Calu3 (cell line): ENCODE data around the gene SLC8A1. TPM values are rescaled to one million over a fixed set of nuclear protein-coding genes. Genes with fewer than 3 reads are reported as not detected.

ENCODE experiments used
- BruUV-seq: library from RNA; stranded (reverse); fragments of 400-500 nt; replicated peaks from 2 replicates; lab custom pipeline; 2021; lab: Mats Ljungman, UMichigan
- CTCF ChIA-PET: fragments of 300-600 bp; sonication (Branson Sonifier 250); formaldehyde crosslinking; loops from one replicate; lab custom pipeline; 2022; ENCODE audit warnings: antibody characterized with exemption; lab: Charles Lee
- DNase-seq: peaks from one replicate; pipeline ENCODE4 v3.0.0; 2022
- H3K27ac Mint-ChIP-seq: one replicate; pipeline ENCODE4 v1.8.0; 2022; ENCODE audit warnings: mixed read lengths; ENCODE audit not compliant: unreplicated experiment
- H3K27me3 Mint-ChIP-seq: one replicate; pipeline ENCODE4 v1.8.0; 2022; ENCODE audit warnings: mixed read lengths; ENCODE audit not compliant: unreplicated experiment
- H3K36me3 Mint-ChIP-seq: one replicate; pipeline ENCODE4 v1.8.0; 2022; ENCODE audit warnings: mild to moderate bottlenecking, moderate library complexity, mixed read lengths; ENCODE audit not compliant: insufficient read depth, unreplicated experiment
- H3K4me1 Mint-ChIP-seq: one replicate; pipeline ENCODE4 v1.8.0; 2022; ENCODE audit warnings: mild to moderate bottlenecking, low read depth, mixed read lengths; ENCODE audit not compliant: unreplicated experiment
- H3K4me3 Mint-ChIP-seq: one replicate; pipeline ENCODE4 v1.8.0; 2022; ENCODE audit warnings: mild to moderate bottlenecking, low read depth, moderate library complexity, mixed read lengths; ENCODE audit not compliant: unreplicated experiment
- H3K9me3 Mint-ChIP-seq: one replicate; pipeline ENCODE4 v1.8.0; 2022; ENCODE audit warnings: low read depth, mixed read lengths; ENCODE audit not compliant: unreplicated experiment
- CTCF ChIP-seq: fragments of 200-600 bp; IDR thresholded peaks from one replicate; pipeline ENCODE4 v1.8.0; 2022; ENCODE audit warnings: antibody characterized with exemption; ENCODE audit not compliant: unreplicated experiment
- intact Hi-C: fragments of 100-400 bp; cut with micrococcal nuclease; formaldehyde crosslinking; loops from one replicate; pipeline ENCODE4 v1.10.0; 2022; ENCODE audit not compliant: unreplicated experiment
- total RNA-seq: library from RNA; stranded (reverse); gene quantifications from 2 replicates; pipeline ENCODE4 v1.2.3, GENCODE V29; 2022

SLC8A1 gene
- total RNA-seq, 1 experiment from 2014 or later: 0.05 TPM

DNA sequence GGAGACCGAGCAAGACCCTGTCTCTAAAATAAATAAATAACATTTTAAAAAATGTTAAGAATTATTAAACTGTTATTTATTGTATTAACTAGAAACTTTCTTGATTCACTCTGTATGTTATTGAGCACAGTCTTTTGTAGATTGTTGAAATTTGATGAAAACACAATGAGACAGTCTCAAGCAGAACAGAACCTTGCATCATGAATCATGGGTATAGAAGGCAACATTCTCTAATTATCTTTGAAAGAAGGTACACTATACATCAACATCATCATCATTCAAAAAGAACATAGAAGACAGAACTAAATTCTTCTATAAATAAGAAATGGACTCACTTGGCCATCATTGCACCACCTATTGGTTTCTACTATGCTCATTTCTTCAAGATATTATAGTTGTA is 67.7 kb downstream of the SLC8A1 start:
- CTCF ChIA-PET: no interaction called here
- Mint-ChIP-seq H3K9me3 (peaks cover 10% of the 10 kb centered on the region), H3K27ac (no peak overlapping the region), H3K4me3 (no peak overlapping the region), H3K36me3 (no peaks in the 10 kb centered on the region), H3K27me3 (no peaks in the 10 kb centered on the region), H3K4me1 (no peaks in the 10 kb centered on the region)
- BruUV-seq: no TSS peak
- DNase-seq: no peak
- intact Hi-C loops: no loop called here
- TF ChIP-seq CTCF: no peak

- DNase-seq: no peak
- Mint-ChIP-seq H3K27me3 (no peaks in the 10 kb centered on the region), H3K4me1 (no peaks in the 10 kb centered on the region), H3K9me3 (peaks cover 14% of the 10 kb centered on the region), H3K27ac (no peak overlapping the region), H3K4me3 (no peak overlapping the region), H3K36me3 (no peaks in the 10 kb centered on the region)
- intact Hi-C loops: no loop called here
- TF ChIP-seq CTCF: no peak
- no TSS peak for BruUV-seq
- CTCF ChIA-PET: no interaction called here
Measured at GRCh38 chr2:40380721-40381120, 71.2 kb downstream of the SLC8A1 start.

DNA sequence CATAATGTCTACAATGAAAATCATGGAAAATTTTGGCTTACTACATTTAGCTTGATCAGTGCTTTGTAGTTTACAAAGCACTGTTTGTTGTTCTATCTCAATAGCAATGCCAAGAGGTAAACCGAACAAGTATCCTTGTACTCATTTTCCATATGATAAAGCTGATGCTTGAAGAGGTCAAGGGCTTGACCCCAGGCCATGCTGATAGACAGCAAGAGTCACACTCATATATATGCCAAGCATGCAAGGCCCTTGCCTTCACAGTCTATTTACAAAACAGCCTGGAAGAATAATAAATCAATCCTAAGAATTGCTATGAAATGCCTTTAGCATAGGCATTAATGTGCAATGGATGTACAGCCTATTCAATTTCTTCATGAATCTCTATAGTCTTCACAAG is 71.8 kb downstream of the SLC8A1 start:
- no peaks in the 10 kb centered on the region for H3K27me3 Mint-ChIP-seq
- DNase-seq: no peak
- H3K9me3 Mint-ChIP-seq: peaks cover 14% of the 10 kb centered on the region
- no peak overlapping the region for H3K4me3 Mint-ChIP-seq
- BruUV-seq: no TSS peak
- CTCF ChIA-PET: no interaction called here
- no peak for TF ChIP-seq CTCF
- intact Hi-C loops: no loop called here
- H3K27ac Mint-ChIP-seq: no peak overlapping the region
- no peaks in the 10 kb centered on the region for H3K4me1 Mint-ChIP-seq
- H3K36me3 Mint-ChIP-seq: no peaks in the 10 kb centered on the region

DNA sequence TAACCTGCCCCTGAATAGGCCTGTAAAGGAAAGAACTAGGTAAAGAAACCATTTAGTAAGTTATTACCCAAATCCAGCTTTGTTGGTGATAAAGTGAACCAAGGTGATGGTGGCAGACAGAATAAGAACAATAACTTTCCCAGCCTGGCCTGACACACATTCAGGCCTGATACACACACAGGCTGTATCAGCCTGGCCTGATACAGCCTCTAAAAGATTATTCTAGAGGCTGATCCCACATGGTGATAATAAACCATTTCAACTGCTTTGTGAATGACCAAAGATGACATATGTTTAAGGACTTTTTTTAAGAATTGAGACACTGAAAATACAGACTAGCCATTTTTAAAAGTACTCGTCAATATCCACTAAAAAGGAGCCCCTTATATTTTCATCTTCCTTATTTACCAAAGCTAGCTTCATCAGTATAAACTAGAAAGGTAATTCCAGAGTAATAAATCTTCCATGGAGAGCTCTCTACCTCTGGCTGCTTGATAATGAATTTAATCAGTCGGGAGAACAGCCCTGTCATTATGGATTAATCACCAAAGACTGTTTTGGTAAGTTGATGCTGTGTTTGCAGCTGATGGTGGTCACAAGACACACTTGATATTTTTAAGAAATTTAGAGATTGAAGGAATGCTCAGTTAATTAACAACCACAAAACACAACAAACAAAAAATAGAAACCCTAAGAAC is 77.2 kb downstream of the SLC8A1 start:
- Mint-ChIP-seq H3K27me3 (no peaks in the 10 kb centered on the region), H3K4me1 (no peaks in the 10 kb centered on the region), H3K36me3 (no peaks in the 10 kb centered on the region), H3K4me3 (no peak overlapping the region), H3K9me3 (peaks cover 7% of the 10 kb centered on the region), H3K27ac (no peak overlapping the region)
- TF ChIP-seq CTCF: no peak
- CTCF ChIA-PET: no interaction called here
- DNase-seq: no peak
- no TSS peak for BruUV-seq
- intact Hi-C loops: no loop called here
